Tibial artery (tissue), 4 donors: ENCODE results near the gene ASB15.

Experiments used
- DNase-seq, 2 donors: peaks; one replicate each; pipeline ENCODE4 v3.0.0-alpha.2; 2019
- H3K27ac ChIP-seq, 2 donors: fragments of 200-600 bp; sonication (generic) in 1 of 2; 1 replicate in 1 of 2; 2 replicates in 1 of 2; pipeline ENCODE4 v1.5.1; 2018 to 2019; ENCODE audit warnings: mild to moderate bottlenecking in 1 of 2
- H3K27me3 ChIP-seq, 2 donors: fragments of 200-600 bp; sonication (generic) in 1 of 2; one replicate each; pipeline versions ENCODE4 v1.5.1 to v1.6.0; 2016 to 2019
- H3K36me3 ChIP-seq, 3 donors: fragments of 200-600 bp; sonication (generic) in 2 of 3; one replicate each; pipeline ENCODE4 v1.5.1; 2016 to 2019; ENCODE audit warnings: mild to moderate bottlenecking in 2 of 3
- H3K4me1 ChIP-seq, 4 donors: fragments of 200-600 bp; sonication (generic) in 2 of 4; 1 replicate in 3 of 4; 2 replicates in 1 of 4; pipeline ENCODE4 v1.5.1; 2016 to 2019
- H3K4me3 ChIP-seq, 2 donors: fragments of 200-600 bp; sonication (generic) in 1 of 2; 1 replicate in 1 of 2; 2 replicates in 1 of 2; pipeline ENCODE4 v1.5.1; 2018 to 2019; ENCODE audit warnings: mild to moderate bottlenecking in 2 of 2
- H3K9me3 ChIP-seq, 3 donors: fragments of 200-600 bp; sonication (generic) in 1 of 3; one replicate each; pipeline ENCODE4 v1.5.1; 2016 to 2019
- intact Hi-C: fragments of 100-400 bp; cut with DNase I; formaldehyde crosslinking; loops from one replicate; pipeline ENCODE4 v1.15.0; 2023; ENCODE audit warnings: low total_unique reads
- TF ChIP-seq, protein P1 (sequence below), 2 experiments: fragments of 200-600 bp in 1 of 2; fragments of 450-650 bp in 1 of 2; IDR thresholded peaks; one replicate each; pipeline ENCODE4 v1.5.1; 2017 to 2019; ENCODE audit warnings: antibody characterized with exemption in 2 of 2, mild to moderate bottlenecking in 1 of 2, moderate library complexity in 1 of 2

The ASB15 gene

DNA sequence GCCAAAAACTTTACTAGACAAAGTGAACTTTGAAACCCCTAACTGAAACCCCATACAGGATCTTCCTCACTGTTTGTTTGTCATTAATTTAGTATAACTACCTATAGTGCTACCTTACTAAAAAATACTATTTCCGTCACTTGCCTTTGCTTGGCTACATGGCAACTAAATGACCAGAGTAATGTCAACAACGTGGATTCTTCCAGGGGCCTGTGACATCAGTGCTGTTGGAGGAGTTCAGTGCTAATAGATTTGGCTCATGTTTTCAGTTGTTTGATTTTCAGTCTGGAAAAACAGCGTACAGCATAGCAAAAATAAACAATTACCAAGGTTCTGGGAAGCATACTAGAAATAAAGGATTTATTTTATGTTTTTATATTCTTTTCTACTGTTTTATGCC lies 3.0 kb upstream of the ASB15 start:
- no peaks in the 10 kb centered on the region for H3K9me3 ChIP-seq
- no peak overlapping the region for H3K27ac ChIP-seq
- DNase-seq, result no peak
- no peaks in the 10 kb centered on the region for H3K27me3 ChIP-seq
- H3K36me3 ChIP-seq, result no peaks in the 10 kb centered on the region
- TF ChIP-seq, protein P1, sequence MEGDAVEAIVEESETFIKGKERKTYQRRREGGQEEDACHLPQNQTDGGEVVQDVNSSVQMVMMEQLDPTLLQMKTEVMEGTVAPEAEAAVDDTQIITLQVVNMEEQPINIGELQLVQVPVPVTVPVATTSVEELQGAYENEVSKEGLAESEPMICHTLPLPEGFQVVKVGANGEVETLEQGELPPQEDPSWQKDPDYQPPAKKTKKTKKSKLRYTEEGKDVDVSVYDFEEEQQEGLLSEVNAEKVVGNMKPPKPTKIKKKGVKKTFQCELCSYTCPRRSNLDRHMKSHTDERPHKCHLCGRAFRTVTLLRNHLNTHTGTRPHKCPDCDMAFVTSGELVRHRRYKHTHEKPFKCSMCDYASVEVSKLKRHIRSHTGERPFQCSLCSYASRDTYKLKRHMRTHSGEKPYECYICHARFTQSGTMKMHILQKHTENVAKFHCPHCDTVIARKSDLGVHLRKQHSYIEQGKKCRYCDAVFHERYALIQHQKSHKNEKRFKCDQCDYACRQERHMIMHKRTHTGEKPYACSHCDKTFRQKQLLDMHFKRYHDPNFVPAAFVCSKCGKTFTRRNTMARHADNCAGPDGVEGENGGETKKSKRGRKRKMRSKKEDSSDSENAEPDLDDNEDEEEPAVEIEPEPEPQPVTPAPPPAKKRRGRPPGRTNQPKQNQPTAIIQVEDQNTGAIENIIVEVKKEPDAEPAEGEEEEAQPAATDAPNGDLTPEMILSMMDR (IDR thresholded peaks at IDR 0.05), result no peak
- H3K4me3 ChIP-seq, result no peak overlapping the region
- no peaks in the 10 kb centered on the region for H3K4me1 ChIP-seq
- intact Hi-C loops, result no loop called here

DNA sequence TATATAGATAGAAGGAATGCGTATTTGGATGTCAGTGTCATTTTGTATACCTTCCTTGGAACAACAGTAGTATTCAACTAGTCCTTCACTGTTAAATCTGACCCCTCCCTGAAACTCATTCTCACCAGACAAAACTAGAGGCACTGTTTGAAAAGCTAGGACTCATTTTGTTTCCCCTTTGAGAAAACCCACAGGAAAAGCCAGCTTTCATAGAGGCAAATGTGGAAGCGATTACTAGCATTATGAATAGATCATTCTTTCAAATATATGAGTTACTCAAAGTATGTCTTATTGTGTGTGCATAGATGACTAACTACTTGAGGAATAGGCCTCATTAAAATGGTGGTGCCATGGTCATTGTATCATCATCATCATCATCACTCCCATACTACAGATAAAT lies 1.9 kb upstream of the ASB15 start:
- Histone ChIP-seq H3K4me1 (no peaks in the 10 kb centered on the region), H3K9me3 (no peaks in the 10 kb centered on the region), H3K27me3 (no peaks in the 10 kb centered on the region), H3K4me3 (no peak overlapping the region), H3K36me3 (no peaks in the 10 kb centered on the region), H3K27ac (no peak overlapping the region)
- TF ChIP-seq, protein P1 (IDR thresholded peaks at IDR 0.05), result no peak
- intact Hi-C loops, result no loop called here
- DNase-seq, result no peak

DNA sequence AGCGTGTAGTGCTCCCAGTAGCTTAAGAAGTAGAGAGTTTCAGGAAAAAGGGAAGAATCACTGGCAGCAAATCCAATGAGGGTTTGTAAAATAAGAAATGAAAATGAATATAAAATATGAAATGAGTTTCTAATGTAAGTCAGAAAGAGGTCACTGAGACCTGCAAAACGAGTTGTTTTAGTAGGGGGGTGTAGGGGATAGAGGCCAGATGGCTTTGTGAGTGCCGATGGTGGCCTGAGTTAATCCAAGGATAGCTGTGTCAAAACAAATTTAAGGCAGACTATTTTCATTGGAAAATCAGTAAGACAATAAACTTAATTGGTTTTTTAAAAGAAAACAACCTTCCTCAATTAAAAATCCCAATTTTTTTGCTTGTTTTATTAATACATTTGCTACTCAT lies 745 bp upstream of the ASB15 start:
- Histone ChIP-seq H3K27me3 (no peaks in the 10 kb centered on the region), H3K36me3 (no peaks in the 10 kb centered on the region), H3K4me3 (no peak overlapping the region), H3K27ac (no peak overlapping the region), H3K9me3 (no peaks in the 10 kb centered on the region), H3K4me1 (no peaks in the 10 kb centered on the region)
- TF ChIP-seq, protein P1 (IDR thresholded peaks at IDR 0.05), result no peak
- intact Hi-C loops, result no loop called here
- DNase-seq, result no peak

DNA sequence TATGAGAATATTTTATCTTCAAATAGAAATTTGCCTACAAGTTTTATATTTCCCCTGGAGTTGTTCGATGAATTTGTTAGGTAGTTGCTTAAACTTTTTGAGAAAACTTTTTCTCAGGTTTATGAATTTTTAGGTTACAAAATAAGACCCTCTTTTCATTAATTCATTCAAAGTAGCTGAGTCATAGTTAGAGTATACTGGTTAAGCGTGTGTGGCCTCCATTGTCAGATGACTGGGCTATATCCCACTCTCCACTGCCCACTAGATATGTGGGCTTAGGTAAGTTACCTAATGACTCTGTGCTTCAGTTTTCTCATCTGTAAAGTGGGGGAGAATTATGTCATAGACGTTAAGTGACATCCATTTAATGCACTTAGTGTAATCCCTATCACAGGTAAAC lies 1.0 kb downstream of the ASB15 start:
- Histone ChIP-seq H3K27me3 (no peaks in the 10 kb centered on the region), H3K27ac (no peak overlapping the region), H3K36me3 (no peaks in the 10 kb centered on the region), H3K4me3 (no peak overlapping the region), H3K4me1 (no peaks in the 10 kb centered on the region), H3K9me3 (no peaks in the 10 kb centered on the region)
- intact Hi-C loops, result no loop called here
- TF ChIP-seq, protein P1 (IDR thresholded peaks at IDR 0.05), result no peak
- no peak for DNase-seq

DNA sequence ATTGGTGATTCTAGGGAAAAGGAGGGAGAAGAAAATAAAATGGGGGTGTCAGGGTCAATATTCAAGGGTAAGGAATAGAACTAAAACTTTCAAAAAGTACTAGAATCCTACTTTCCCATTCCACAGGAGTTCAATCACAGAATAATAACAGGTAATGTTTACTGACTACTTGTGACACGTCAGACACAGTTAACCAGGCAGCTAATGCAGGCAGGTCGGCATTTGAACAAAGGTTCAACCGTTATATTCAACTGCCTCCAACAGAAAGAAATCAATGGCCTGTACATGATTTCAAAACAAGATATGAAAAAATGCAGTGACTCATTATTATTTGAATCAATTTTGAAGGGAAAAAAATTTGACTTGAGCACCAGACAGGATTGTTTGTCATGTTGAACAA lies 3.1 kb downstream of the ASB15 start:
- H3K9me3 ChIP-seq, result no peaks in the 10 kb centered on the region
- TF ChIP-seq, protein P1 (IDR thresholded peaks at IDR 0.05), result no peak
- no peaks in the 10 kb centered on the region for H3K36me3 ChIP-seq
- no peaks in the 10 kb centered on the region for H3K4me1 ChIP-seq
- no peaks in the 10 kb centered on the region for H3K27me3 ChIP-seq
- no peak for DNase-seq
- intact Hi-C loops, result no loop called here
- H3K4me3 ChIP-seq, result no peak overlapping the region
- no peak overlapping the region for H3K27ac ChIP-seq

DNA sequence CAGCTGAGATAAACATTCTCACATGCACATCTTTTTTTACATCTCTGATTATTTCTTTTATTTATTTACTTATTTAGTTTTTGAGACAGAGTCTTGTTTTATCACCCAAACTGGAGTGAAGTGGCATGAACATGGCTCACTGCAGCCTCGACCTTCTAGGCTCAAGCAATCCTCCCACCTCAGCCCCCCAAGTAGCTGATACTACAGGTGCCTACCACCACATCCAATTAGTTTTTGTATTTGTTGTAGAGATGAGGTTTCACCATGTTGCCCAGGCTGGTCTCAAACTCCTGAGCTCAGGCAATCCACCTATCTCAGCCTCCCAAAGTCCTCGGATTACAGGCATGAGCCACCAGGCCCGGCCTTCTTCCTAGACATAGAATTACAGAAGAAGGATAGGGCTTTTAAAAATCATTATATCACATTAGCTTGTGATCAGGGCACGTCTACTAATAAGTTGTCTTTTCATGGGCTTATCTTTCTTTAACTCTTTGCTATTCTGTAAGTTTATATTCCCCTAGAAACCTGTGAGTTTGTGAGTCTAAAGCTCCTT lies 5.9 kb downstream of the ASB15 start:
- Histone ChIP-seq H3K4me1 (no peaks in the 10 kb centered on the region), H3K9me3 (no peaks in the 10 kb centered on the region), H3K36me3 (no peaks in the 10 kb centered on the region), H3K27me3 (no peaks in the 10 kb centered on the region), H3K4me3 (no peak overlapping the region), H3K27ac (no peak overlapping the region)
- no peak for DNase-seq
- intact Hi-C loops, result no loop called here
- TF ChIP-seq, protein P1 (IDR thresholded peaks at IDR 0.05), result no peak
